Ishikawa (cell line): ENCODE results near the gene C1QTNF3.

ENCODE experiments used
- CREB1 ChIP-seq: IDR thresholded peaks from 2 replicates; pipeline ENCODE4 v1.6.1; 2012; ENCODE audit warnings: low read depth
- EGR1 ChIP-seq: IDR thresholded peaks from 2 replicates; pipeline ENCODE4 v1.6.1; 2012
- EP300 ChIP-seq: IDR thresholded peaks from 2 replicates; pipeline ENCODE4 v1.6.1; 2012; ENCODE audit warnings: borderline replicate concordance
- MAX ChIP-seq: IDR thresholded peaks from 2 replicates; pipeline ENCODE4 v1.6.1; 2012
- NFIC ChIP-seq: IDR thresholded peaks from 2 replicates; pipeline ENCODE4 v1.6.1; 2012
- REST ChIP-seq: IDR thresholded peaks from 2 replicates; pipeline ENCODE4 v1.6.1; 2012; ENCODE audit warnings: low read depth, mild to moderate bottlenecking
- YY1 ChIP-seq: IDR thresholded peaks from 2 replicates; pipeline ENCODE4 v1.6.1; 2012; ENCODE audit warnings: low read depth

- TF ChIP-seq YY1 (no peak), EP300 (no peak), REST (no peak), NFIC (no peak), CREB1 (no peak), MAX (no peak), EGR1 (no peak)
These were observed 58.3 kb downstream of the C1QTNF3 start, which contains the start of gene SLC45A2 for GRCh38 chr5:33984671-33985124.
